ENCODE results near the gene NCOA7. TPM values are rescaled to one million over a fixed set of nuclear protein-coding genes. Genes with fewer than 3 reads are reported as not detected.

Gene NCOA7
- total and polyA plus RNA-seq, 8 donors = 7.4 to 66.7 (median 14.1) TPM

GRCh38 chr6:125743604-125744003, 47.2 kb upstream of the NCOA7 start:
- DNase-seq = no peak
- no peaks in the 10 kb centered on the region for H3K9me3 ChIP-seq
- intact Hi-C loops (cut with DNase I) = no loop called here
- FAIRE-seq = no peak
- no peak overlapping the region for H3K4me3 ChIP-seq
- H3K27me3 ChIP-seq = no peaks in the 10 kb centered on the region
- TF ChIP-seq CTCF (IDR thresholded peaks at IDR 0.05) = no peak
- H3K4me1 ChIP-seq = peaks cover 0 to 6% (median 0%) of the 10 kb centered on the region in 3 donors
- no peak overlapping the region for H3K27ac ChIP-seq
- 73 to 93% methylated on average over 2 of the region's 2 CpGs for WGBS, 2 donors
- ATAC-seq = no peak
- no peaks in the 10 kb centered on the region for H3K36me3 ChIP-seq

- H3K27me3 ChIP-seq = no peaks in the 10 kb centered on the region
- no peak for ATAC-seq
- FAIRE-seq = no peak
- no peaks in the 10 kb centered on the region for H3K36me3 ChIP-seq
- H3K27ac ChIP-seq = peak overlapping the region in 3 of 4 donors; percentile 69 to 94 (median 94)
- no peak for TF ChIP-seq CTCF (IDR thresholded peaks at IDR 0.05)
- H3K4me3 ChIP-seq = peak overlapping the region in 1 of 4 donors; percentile 71
- H3K9me3 ChIP-seq = no peaks in the 10 kb centered on the region
- 66 to 69% methylated on average over 6 of the region's 6 CpGs for WGBS, 2 donors
- intact Hi-C loops (cut with DNase I) = no loop called here
- peak in 2 of 6 donors; percentile 11 to 17 for DNase-seq
- H3K4me1 ChIP-seq = peaks cover 0 to 6% (median 0%) of the 10 kb centered on the region in 3 donors
Observed at GRCh38 chr6:125745281-125746018, 45.3 kb upstream of the NCOA7 start.

- Histone ChIP-seq H3K27ac (peak overlapping the region in 3 of 4 donors; percentile 69 to 94 (median 94)), H3K36me3 (no peaks in the 10 kb centered on the region), H3K4me3 (peak overlapping the region in 2 of 4 donors; percentile 66 to 71), H3K27me3 (no peaks in the 10 kb centered on the region), H3K9me3 (no peaks in the 10 kb centered on the region), H3K4me1 (peaks cover 0 to 6% (median 0%) of the 10 kb centered on the region in 3 donors)
- intact Hi-C loops (cut with DNase I) = no loop called here
- no peak for TF ChIP-seq CTCF (IDR thresholded peaks at IDR 0.05)
- WGBS, 2 donors = 41 to 45% methylated on average over 5 of the region's 5 CpGs
- FAIRE-seq (no peak), ATAC-seq (no peak), DNase-seq (no peak)
Observed at GRCh38 chr6:125746019-125746414, 44.7 kb upstream of the NCOA7 start.

GRCh38 chr6:125746731-125747588, 43.8 kb upstream of the NCOA7 start:
- Histone ChIP-seq H3K9me3 (no peaks in the 10 kb centered on the region), H3K27me3 (no peaks in the 10 kb centered on the region), H3K27ac (peak overlapping the region; percentile 69 to 94 (median 94)), H3K4me1 (peaks cover 0 to 2% (median 0%) of the 10 kb centered on the region in 3 donors), H3K36me3 (no peaks in the 10 kb centered on the region), H3K4me3 (peak overlapping the region; percentile 55 to 72 (median 68))
- no peak for FAIRE-seq
- peak; percentile 15 to 54 (median 34) for ATAC-seq
- no peak for TF ChIP-seq CTCF (IDR thresholded peaks at IDR 0.05)
- WGBS, 2 donors = 3% methylated on average over 32 of the region's 32 CpGs
- peak in 4 of 6 donors; percentile 57 to 81 (median 64) for DNase-seq
- intact Hi-C loops (cut with DNase I) = no loop called here

Data from pancreas (tissue), 10 donors.